Activated T-cell treated with anti-CD3 and anti-CD28 coated beads for 48 hours (primary cell): ENCODE results near the gene TXN.
"Not testable (repeated sequence)": the region's sequence is repeated elsewhere in the genome, so short reads cannot be mapped to it uniquely, and the experiment has no call there.

Source experiments
- DNase-seq: peaks from one replicate; pipeline ENCODE4 v3.0.0-alpha.2; 2020; ENCODE audit warnings: low read depth

Gene TXN

DNA sequence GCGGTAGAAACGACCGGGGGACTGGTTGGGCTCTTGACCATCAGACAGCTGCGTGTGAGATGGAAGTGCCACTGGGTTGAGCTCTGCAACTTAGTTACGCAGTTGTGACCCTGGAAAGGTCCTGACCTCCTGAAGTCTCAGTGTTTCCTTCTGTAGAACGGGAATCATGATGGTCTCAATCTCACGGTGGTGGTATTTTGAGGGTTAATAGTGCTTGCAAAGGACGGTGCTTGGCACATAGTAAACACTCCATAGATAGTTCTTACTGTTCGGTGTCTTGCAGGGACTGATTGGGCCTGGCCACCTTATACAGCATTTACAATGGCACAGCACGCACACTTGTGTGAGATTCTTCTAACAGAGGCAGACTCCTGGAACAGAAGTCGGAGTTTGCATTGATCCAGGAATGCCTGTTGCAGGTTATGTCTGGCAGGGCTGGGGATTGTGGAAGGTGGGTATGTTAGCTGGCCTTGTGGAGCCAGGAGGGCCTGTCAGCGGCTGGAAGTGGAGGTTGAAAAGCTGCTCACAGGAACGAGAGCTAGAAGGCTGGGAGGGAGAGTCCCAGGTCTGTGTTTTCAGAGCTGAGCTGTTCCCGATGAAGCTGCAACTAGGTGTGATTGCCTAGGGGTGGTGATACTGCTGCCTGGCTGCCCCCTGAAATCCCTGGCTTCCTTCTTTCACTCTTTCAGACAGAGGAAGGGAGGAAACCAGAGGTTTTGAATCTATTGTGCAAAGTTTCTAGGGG lies 962 bp upstream of the TXN start:
- DNase-seq, result peak; percentile 8

DNA sequence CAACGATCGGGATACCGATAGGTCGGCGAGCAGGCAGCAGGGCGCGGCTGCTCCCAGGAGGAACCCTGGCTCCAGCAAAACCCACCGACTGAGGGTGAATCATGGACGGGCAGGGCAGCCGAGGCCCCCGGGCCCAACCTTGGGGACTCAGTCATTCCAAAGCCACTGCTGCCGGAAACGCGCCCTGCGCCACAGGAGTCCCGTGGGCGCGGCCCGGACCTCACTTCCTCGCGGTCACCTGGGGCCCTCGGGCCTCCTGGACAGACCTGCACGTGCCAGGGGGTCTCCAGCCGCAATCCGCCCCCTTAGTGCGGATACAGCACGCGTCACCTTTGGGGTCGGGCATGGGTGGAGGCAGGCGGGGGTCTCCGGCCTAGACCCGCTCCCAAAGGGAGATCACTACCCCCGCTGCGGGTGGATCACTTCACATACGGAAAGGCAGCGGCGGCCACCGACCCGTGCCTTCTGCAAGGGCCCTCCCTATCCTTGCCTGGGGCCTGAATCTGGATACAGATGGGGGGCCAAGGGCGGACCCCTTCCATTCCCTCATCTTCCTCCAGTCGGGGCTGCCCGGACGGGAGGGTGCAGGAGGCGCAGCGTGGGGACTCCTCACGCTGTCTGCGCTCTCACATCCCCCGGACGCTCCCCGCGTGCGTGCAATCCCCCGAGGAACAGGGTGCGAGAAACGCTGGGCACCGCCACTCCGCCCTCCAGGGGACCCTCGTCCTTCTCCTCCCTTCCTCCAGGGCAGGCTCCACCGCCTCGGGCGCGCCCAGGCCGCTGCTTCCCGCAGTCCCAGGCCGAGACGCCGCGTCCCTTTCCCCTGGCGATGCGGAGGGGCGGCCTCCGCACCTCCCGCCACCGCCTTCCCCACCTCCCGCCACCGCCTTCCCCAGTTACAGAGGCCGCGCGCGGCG lies 586 bp downstream of the TXN start:
- DNase-seq, result peak; percentile 58

DNA sequence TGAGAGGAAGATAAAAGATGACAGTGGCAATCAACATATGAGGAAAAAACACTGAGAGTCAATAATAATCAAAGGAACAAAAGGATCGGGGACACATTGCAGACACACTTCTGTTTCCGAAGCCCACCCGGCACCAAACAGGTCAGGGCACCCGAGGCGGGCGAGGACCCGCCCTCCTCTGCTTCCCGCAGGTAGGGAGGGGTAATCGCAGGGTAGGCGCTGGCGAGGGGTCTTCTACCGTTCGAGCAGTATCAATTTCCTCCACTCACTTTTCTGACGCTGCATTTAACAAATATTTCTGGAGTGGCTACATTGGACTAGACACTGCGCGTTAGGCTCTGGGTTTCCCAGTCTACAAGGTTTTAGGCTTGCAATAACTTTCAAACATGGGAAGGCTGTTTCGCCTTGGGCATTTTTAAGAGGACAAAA lies 1.3 kb downstream of the TXN start:
- no peak for DNase-seq

DNA sequence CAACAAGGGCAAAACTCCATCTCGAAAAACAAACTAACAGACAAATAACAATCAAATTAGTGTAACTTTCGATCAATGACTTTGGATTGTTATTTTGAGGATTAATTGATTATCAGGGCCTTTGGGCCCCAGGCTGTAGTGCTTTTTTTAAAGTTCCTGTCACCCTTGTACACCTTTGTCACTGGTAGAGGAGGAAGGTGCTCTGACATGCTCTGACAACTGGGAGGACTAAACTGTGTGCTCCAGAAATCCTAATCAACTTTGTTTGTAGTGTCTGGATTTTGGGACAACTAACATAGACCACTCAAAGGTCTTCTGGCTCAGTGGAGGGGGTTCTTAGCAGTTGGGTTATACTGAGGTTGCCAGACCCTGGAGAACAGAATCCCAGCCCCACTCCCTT lies 1.8 kb downstream of the TXN start:
- no peak for DNase-seq

DNA sequence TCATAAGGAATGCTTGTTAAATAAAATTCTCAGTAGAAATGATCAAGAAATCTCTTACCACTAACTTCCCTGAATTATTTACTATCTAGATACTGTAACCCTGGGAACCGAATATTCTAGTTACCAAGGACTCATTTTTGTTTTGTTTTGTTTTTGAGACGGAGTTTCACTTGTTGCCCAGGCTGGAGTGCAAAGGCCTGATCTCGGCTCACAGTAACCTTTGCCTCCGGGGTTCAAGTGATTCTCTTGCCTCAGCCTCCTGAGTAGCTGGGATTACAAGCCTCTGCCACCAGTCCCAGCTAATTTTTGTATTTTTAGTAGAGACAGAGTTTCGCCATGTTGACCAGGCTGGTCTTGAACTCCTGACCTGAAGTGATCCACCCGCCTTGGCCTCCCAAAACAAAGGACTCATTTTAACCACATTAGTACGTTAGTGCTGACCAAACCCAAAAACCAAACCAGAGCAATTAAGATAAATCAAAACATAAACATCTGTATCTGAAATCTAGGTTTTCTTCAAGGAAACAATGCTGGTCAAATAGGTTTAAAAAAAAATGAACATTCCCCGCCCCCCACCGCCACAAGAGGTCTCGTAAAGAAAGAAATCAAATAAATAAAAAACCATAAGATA lies 3.7 kb downstream of the TXN start:
- DNase-seq, result no peak

DNA sequence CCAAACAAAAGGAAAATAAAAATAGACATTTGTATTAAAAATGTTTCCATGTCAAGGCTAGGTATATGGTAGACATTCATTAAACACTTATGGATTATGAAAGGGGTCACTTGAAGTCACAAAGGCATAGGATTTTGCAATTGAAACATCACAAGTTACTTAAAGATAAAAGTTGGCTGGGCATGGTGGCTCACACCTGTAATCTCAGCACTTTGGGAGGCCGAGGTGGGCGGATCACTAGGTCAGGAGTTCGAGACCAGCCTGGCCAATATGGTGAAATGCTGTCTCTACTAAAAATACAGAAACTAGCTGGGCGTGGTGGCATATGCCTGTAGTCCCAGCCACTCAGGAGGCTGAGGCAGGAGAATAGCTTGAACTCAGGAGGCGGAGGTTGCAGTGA lies 4.5 kb downstream of the TXN start:
- DNase-seq, result not testable (repeated sequence)

DNA sequence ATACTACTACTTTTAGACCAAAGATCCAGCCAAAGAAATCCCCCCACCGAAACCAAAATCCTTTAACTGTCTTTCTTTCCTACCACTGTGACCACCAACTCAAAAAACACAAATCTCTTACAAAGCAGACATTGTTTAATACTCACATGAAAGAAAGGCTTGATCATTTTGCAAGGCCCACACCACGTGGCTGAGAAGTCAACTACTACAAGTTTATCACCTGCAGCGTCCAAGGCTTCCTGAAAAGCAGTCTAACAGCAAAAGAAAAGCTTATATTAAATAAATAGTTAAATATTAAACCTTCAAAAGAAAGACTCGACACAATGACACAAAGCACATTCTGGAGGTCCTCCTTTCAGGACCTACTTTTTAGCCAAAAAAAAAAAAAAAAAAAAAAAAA lies 5.1 kb downstream of the TXN start:
- DNase-seq, result no peak

DNA sequence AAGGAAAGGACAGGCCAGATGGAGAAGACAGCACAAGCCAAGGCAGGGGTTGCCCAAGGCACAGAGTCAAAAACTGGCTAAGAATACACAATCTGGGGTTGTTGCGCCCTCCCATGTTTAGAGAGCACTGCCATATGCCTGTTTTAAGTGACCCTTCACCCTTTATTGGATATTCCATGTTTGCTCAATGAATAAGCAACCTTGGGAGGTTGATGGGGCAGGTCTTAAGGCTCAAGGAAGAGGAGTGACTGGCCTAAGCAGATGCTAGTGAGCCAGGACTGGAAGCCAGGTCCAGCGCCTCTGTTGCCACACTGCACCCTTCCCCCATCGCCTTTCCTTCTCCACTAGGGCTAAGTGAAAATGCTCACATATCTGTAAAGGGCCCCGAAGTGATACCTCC lies 6.7 kb downstream of the TXN start:
- no peak for DNase-seq

DNA sequence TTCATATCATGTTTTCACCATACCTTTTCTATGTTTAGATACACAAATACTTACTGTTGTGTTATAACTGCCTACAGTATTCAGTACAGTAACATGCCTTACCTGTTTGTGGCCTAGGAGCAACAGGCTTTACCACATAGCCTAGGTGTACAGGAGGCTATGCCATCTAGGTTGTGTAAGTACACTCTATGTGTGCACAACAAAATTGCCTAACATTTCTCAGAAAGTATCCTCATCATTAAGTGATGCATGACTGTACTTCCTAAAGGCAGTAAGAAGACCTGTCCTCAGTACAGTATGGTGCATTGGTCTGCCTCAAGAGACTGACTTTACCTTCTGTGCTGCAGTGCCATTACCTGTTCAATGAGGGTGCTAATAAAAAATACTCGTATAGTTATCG lies 7.9 kb downstream of the TXN start:
- no peak for DNase-seq

DNA sequence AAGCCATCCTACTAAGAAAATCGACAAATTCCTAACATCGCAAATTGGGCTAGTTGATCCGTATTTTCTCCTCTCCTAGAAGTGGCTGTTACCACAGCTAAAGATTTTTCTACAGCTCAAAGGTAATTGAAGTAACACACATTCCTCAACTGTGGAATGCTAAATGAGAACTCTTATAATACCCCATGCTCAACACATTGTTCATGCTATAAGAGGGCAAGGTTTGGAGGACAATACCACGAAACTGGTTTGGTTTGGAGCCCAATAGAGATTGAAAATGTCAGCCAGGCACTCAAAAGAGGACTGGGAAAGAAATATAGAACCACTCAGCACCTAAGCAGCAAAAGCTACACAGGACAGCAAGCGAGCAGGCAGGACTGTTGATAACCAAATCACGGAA lies 10.1 kb downstream of the TXN start:
- no peak for DNase-seq

DNA sequence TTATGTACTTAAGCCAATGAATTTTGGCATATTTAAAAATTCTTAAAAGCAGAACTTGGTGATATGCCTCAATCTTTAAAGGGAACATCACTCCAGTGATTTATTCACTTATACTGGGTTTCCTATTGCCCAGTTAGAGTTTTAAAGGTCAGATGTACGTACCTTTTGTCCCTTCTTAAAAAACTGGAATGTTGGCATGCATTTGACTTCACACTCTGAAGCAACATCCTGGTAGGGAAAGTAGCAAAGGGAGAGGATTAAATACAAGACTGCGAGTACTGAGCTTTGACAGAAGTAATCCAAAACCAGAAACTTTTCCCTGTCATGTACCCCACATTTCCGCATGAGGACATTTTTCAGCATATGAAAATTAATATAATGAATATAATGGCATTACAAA lies 11.7 kb downstream of the TXN start:
- DNase-seq, result no peak

DNA sequence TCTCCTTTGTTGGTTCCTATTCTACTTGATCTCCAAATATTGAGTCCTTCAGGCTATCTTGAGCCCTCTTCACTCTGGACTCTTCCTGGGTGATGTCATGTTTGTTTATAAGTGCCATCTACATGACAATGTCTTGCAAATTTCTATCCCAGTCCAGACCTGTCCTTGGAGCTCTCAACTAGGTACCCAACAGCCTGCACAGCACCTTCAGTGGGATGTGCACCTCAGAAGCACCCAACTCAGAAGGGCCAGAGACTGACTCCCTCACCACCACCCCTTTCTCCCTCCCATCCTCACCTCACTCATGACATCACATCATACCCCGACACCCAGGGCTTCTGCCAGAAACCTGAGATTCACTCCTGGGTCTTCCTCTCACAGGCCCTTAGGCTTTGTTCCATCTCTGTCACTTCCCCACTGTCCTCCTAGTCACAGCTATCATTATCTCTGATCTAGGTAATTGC lies 14.4 kb downstream of the TXN start:
- no peak for DNase-seq

DNA sequence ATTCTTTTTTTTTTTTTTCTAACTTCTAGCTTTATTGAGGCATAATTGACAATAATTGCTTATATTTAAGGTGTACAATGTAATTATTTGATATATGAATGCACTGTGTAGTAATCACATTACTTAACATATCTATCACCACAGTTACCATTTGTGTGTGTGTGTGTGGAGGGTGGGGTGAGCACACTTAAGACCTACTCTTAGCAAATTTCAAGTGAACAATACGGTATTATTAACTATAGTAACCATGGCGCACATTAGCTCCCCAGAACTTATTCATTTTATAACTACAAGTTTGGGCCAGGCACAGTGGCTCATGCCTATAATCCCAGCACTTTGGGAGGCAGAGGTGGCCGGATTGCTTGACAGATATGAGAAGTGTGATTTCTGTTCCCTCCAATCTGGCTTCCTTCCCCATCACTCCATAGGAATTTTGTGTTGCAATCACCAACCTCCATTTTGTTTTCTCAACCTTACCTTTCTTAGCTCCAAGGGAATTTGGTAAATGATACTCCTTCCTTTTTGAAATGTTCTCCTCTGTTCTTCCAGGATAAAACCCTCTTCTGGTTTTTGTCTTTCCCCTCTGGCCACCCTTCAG lies 14.9 kb downstream of the TXN start:
- no peak for DNase-seq

DNA sequence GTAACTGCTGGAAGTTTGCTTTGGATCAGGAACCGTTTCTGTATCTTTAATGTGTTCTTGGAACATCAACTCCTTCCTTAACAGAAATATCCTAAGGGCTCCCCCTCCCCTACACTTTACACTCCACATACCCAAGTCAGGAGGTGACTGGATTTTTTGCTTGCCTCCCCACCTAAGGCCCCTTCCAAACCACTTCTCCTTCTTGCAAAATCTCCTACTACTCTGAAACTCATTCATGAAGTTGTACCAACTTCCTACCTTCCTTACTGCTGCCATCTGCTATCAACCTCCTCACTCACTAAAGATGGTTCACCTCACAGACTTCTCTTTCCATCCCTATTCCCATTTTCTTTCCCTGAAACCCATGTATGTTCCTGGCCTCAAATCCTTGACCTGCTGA lies 16.1 kb downstream of the TXN start:
- no peak for DNase-seq

DNA sequence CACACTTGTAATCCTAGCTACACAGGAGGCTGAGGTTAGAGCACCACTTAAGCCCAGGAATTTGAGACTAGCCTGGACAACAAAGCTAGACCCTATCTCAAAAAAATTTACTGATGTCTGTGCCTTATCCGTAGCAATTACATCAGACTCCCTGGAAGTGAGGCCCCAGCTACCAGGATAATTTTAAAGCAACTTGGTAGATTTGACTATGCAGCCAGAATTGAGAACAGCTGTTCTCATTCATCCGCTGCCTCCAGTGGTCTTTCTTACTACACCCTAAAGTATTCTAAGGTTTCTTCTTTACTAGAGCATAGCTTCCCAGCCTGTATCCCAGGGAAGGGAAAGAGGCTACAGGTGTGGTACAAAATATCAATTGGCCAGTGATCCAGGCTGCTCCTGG lies 28.0 kb downstream of the TXN start:
- no peak for DNase-seq

DNA sequence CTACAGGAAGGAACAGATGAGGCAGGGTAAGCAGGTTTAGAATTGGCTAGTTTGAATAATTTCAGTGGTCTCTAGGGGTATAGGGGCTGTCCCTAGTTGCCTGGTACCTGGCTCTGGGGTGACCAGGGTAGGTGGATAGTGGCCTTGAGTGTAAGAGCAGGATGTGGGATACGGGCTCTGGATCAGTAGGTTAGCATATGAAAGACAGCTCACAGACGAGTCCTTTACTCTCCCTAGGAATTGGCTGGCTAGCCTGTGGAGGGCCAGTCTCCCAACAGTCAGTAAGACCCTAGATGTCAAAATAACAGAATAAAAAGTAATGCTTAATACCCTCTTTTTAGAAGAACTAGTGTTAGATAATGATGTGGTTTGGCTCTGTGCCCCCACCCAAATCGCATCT lies 31.7 kb downstream of the TXN start:
- no peak for DNase-seq

DNA sequence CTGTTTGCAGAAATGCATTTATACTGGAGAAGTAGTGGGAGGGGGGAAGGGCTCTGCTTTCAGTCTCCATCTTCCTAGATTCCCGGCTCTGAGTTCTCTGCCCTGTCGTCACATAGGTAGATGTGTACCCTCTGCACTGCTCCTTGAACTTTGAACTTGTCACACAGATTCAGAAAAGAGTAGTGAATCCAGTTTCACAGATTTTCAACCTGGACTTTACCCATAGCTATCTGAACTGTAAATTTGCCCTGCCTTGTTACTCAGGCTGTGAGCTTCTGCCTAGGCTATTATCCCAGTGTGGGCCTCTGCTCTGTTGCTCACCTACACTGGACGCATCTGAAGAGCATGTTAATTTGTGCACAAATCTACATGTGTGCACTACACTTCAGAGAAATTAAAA lies 35.5 kb downstream of the TXN start:
- DNase-seq, result no peak

DNA sequence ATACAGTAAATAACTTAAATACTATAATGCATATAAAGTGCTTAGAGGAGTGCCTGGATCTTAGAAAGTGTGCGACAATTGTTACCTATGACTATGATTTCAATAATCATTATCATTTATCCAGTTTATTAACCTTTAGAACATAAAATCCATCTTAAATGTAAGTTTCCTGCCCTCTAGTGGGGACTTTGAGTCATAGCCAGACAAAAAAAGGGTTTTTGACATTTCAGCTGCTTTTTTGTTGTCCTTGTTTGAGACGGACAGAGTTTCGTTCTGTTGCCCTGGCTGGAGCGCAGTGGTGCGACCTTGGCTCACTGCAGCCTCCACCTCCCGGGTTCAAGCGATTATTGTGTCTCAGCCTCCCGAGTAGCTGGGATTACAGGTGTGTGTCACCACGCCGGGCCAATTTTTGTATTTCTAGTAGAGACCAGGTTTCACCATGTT lies 38.6 kb downstream of the TXN start:
- no peak for DNase-seq

DNA sequence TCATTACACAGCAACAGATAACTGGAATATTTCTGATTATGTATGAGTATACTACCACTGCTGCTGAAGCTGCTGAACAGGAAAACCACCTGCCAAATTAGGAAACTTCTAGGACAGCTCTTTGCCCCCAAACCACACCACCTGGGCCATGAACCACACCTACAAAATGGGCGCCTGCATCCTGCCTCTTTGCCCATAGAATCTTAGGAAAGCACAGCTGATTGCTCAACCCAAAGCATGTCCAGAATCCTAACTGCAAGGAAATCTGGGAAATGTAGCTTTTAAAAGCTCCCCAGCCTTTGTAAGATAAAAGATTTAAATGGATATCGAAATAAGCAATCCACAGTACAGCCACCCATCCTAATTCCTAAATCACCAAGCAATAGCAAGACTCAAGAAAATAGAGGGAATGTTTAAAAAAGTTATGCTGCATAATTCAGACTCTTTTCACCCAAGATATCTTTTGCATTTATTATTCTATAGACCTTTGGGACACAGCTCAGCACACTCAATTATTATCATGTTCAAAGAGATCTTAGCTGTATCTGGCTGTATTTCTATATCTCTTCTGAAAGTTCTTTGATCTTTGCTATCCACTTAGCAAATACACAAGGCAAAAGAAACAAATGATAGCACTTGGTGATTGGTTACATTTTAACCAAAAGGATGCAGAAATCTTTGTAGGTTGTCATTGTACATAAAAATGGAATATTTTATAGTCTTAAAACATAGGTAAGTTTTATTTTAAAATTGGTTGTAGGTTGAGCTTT lies 41.5 kb downstream of the TXN start:
- no peak for DNase-seq

DNA sequence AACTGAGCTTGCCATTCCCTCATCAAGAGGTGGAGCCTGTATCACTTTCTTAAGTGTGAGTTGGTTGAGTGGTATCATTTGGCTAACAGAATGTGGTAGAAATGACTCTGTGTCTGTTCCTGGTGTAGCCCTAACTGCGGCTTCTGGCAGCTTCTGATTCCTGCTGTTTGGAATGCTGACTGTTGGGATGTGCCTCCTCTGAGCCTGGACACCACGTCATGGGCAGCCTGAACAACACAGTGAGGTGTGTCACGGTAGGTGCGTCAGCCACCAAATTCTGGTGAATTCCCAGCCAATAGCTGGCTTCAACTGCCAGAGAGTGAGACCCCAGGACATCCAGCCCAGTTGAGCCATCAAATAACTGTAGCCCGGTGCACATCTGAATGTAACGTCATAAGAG lies 42.2 kb downstream of the TXN start:
- DNase-seq, result no peak

DNA sequence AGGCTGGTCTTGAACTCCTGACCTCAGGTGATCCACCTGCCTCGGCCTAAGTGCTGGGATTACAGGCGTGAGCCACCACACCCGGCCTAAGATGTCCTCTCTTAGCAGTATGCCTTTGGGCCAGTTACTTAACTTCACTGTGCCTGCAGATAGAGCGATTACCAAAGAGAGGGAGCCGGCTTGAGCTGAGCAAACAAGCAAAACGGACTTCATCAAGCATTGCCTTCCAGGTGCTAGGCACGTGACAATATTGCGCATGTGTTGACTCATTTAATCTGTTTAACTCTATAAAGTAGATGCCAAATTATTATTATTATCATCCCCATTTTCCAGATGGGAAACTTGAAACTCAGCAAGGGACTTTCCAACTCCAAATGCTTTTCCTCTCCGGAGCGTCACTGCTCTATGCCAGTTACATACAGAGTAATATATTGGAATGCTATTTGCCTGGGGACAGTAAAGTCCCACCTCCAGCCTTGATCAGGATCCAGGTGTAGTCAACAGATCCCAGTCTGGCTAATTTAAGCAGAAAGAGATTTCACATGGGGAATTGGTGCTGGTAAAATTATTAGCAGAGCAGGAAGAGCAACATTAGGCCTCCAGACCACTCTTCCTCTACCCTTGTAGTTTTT lies 42.8 kb downstream of the TXN start:
- DNase-seq, result no peak
